Measurements from ENCODE around the gene EPHA2. TPM values are rescaled to one million over a fixed set of nuclear protein-coding genes. Genes with fewer than 3 reads are reported as not detected.
"Not testable (repeated sequence)": the region's sequence is repeated elsewhere in the genome, so short reads cannot be mapped to it uniquely, and the experiment has no call there.

EPHA2 gene
- total RNA-seq, 1 experiment from 2014 or later, result 331 TPM

DNA sequence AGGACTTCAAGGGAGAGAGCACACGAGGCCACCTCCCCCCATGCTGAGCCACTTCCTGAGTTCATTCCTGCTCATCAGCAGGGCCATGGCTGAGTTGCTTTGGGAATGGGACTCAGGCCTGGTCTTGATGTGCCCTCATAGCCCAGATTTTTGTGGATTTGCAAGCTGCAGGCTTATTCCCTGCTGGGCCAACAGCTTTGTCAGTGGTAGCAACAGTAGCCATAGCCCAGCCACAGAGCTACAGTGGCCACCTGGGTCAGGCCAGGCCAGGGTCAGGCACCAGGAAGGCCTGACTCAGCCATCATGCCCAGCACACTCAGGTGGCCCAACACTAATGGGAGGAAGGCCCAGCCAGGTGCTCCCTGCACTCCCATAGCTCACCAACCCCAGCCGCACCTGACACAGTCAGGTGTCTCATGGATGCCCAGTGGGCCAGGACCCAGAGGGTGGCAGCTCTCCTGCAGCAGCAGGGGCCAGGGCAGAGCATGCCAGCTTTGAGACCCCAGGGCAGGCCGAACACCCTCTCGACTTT is 33.5 kb downstream of the EPHA2 start:
- DNase-seq (ENCODE audit: low spot score), result no peak

DNA sequence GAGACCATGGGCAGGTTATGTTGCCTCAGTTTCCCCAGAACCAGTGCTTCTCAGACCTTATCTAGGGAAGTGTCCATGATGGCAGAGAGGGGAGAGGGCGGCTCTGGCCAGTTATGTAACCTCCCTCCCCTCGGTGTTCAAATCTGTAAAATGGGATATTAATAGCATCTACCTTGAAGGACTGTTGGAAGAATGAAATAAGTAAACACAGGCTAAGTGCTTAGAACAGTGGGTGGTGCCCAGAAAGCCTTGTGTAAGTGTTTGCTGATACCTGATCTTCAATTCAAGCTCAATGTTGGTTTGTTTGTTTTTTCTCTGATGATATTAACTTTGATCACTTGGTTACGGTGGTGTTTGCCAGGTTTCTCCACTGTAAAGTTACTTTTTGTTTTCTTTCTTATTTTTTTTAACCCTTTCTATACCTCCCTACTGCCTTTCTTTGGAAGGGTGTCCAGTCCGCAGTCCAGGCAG is 34.9 kb downstream of the EPHA2 start:
- DNase-seq (ENCODE audit: low spot score), result peak; percentile 67

DNA sequence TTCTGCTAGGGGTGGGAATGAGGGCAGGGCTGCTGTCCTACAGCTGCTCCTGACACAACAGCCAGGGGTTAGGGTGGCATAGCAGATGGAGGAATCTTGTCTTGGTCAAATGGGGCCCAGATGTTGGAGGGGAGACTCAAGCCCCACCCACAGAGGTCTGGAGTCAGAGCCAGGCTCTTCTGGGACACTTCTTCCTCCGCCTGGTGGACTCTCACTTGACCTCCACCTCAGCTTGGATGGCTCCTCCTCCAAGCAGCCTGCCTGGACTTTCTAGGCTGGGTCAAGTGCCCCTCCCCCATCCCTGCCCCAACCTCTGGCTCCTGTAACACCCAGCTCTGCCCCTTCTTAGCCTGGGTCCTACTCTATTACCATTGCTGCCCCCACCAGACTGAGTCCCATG is 35.5 kb downstream of the EPHA2 start:
- DNase-seq (ENCODE audit: low spot score), result no peak

DNA sequence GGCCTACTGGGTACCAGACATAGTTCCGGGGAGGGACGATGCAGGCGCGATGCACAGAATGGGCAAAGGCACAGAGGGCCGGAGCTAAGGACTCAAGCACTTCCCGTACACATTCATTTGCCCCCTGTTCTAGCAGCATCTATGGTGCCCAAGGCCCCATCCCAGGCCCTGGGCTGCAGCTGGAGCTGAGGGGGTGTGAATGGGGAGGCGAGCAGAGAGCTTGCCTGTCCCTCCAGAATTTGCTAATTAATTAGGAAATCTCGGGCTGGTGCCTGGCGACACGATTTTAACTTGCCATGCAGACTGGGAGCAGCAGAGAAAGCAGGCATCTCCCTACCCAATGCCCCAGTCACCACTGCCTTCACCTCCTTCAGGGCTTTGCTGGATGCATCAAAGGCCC is 35.9 kb downstream of the EPHA2 start:
- DNase-seq (ENCODE audit: low spot score), result no peak

DNA sequence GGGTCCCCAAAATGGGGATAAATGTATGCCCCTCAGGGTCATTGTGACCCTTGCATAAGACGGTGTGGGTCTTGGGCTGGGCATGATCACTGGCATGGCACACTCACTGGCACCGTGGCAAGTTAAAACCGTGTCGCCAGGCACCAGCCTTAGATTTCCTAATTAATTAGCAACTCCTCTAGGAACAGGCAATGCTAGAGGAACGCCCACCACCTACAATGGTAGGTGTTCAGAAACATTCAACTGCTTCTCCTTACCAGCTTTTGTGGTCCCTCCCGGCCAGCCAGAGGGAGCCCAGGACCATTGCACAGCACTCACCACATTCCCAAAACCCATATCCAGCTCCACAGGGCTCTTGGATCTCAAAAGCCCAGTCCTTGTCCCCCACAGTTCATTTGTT is 36.4 kb downstream of the EPHA2 start:
- DNase-seq (ENCODE audit: low spot score), result no peak

DNA sequence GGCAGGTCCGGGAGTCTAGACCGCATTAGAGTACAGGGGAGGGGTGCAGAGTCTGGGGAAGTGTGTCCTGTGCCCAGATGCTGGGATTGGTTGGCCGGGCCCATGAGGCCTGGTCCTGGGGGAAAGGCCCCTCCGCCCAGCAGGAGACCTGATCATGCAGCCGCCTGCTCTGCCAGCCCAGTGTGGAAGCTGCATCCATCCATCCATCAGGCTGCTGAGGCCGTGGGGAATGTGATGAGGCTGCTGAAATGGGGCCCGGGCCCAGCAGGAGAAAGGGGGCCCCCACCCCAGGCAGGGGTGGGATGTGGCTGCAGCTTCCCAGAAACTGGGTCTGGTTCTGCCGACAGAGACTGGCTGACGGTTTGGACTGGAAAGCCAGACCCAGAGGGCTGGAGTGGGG is 37.2 kb downstream of the EPHA2 start:
- no peak for DNase-seq (ENCODE audit: low spot score)

DNA sequence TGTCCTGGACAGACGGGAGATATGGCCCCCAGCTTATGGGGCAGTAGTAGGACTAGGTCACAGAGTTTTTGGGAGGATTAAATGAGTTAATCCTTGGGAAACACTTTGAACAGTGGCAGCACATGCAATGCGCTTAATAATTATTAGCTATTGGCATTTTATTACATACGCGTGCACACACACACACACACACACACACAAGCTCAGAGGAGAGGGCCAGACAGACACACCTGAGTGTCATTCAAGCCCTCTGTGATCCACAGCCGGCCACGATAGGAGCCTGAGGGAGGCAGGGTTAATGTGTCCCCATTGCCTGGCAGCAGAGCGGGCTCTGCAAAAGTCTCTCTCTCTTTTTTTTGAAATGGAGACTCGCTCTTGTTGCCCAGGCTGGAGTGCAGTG is 37.9 kb downstream of the EPHA2 start:
- no peak for DNase-seq (ENCODE audit: low spot score)

DNA sequence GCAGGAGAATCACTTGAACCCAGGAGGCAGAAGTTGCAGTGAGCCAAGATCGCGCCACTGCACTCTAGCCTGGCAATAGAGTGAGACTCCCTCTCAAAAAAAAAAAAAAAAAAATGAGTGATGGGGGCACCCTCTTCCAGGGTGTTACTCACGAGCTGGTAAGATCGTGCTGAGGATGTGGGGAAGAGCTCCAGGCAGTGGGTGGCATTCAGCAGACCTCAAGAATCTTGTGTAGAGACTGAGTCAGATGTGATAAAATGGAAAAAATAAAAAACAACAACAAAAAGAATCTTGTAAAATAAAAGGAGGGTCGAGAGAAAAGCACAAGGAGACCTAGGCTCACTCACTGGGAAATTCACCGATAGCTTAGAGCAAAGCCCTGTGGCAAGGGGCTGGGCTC is 38.5 kb downstream of the EPHA2 start:
- DNase-seq (ENCODE audit: low spot score), result no peak

DNA sequence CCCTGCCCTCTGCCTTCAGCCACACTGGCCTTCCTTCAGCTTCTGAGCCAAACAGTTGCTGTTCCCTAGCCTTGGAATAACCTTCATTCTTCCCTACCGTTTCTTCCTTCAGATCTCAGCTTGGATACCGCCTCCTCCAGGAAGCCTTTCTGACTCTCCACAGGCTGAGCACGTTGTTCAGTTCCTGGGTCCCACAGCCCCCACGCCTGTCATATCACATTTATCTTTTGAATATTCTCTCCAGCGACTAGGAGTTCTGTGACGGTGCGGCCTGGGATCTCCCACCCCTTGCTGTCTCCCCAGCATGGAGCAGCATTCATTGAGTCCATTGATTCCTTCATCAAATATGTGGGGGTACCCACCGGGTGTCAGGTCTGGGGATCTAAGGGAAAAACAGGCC is 39.2 kb downstream of the EPHA2 start:
- DNase-seq (ENCODE audit: low spot score), result no peak

DNA sequence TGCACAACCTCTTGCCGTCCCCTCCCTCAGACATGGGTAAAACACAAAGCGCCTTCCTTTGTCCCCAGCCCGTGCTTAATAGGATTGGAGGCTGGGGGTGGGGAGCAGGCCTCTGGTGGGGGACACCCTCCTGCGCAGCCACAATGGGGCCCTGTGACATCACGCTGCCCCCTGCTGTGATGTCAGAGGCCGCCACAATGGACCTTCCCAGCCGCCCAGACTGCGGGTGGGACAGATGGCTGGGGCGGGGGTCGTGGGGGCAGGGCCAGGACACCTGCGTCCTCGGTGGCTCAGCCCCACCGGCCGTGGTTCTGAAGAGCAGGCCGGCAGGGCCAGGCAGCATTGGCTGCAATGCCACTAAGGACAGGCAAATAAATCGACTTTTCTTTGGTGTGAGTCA is 39.9 kb downstream of the EPHA2 start:
- DNase-seq (ENCODE audit: low spot score), result no peak

DNA sequence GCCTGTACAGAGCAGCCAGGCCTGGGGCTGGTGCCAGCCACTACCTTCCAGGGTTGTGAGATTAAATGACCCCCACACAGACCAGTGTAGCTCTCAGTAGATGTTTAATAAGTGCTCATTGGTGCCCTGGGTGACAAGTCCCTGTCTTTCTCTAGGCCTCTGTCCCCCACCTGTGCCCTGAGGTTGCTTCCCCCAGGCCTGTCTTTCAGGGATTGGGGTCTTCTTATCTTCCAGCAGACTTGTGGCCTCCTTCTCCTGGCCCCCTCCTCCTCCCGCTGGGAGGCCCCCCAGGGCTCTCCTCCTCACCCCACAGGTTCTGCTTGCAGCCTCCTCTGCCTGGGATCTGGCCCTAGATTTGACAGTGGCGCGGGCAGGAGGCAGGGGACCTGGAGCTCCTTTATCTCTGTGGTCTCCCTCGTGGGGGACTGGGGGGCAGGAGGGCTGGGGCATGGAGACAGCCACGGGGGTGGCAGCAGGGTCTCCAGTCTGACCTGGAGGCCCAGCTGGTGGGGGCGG is 40.3 kb downstream of the EPHA2 start:
- no peak for DNase-seq (ENCODE audit: low spot score)

DNA sequence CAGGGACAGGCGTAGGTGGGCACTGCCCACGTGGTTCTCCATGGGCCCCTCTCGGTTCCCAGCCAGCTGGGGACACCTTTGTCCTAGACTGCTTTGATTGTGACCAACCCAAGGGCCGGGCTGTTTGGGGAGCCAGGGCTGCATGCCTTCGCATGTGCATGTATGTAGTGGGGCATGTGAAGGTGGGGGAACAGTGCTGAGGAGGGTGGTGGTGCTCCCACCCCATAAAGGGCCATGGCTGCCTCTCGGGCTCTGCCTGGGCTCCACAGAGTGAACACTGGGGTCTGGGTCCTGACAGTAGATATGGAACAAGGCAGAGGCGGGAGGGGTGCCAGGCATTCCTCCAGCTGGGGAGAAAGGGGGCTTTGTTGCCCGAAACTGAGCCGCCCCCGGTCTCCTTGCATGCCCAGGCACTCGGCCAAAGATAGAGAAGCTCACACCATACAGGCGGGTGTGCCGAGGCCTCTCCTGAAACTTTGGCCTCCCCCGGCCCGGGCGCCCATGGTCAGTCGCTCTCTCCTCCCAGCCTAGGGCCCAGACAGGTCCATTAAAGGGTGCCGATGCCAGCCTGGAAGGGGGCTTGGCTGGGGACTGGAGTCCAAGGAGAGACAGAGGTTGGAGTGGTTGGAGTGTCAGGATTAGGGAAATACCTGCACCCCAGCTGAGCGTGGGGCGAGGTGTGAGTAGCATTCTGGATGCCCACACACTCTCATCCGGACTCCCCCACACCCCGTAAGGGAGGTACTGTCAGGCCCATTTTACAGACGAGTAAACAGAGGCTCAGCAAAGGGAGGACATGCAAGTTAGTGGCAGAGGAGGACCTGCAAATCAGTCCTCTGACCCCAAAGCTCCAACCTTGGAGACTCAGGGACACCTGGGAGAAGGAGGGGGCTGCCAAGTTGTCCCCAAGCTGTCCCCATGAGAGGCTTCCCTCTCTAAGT is 41.1 kb downstream of the EPHA2 start:
- DNase-seq (ENCODE audit: low spot score), result no peak

DNA sequence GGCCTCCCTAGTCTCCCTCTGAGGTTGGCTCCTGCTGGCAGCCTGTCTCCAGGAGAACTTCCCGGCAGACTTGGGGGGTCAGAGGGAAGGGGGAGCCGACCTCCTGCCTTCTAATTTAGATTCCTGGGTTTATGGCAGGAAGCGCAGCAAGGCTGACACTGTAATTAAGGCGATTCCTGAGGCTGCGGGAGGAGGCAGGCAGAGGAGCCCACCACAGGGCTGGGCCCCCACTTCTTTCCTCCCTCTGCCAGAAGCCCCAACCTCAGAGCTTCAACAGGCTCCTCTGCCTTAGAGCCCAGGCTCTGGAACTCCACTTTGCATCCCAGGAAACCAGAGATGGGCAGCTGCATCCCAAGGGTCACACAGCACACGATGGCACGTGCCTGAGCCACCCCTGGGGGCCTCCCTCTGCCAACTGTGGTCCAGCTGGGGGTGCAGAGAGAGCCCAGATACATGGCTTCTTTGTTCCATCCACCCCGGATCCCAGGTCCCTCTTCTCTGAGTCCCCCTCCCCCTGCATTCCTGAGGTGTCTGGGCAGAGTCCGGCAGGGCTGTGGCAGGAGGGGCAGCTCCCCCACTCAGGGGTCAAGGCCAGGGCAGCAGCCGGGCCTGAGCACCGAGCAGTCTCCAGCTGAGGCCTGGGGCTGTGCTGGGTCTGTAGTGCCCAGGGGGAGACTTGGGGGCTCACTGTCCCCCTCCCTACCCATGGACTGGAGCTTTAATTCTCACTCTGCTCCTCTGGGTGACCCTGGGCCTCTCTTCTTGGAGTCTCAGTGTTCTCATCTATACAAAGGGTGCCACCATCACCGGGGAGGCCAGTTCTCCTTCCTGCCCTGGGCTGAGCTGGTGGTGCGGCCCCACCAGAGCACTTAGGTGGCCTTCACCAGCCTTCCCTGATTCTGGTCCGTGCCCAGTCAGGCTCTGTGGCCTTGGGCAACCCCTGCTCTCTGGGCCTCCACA is 43.0 kb downstream of the EPHA2 start:
- no peak for DNase-seq (ENCODE audit: low spot score)

DNA sequence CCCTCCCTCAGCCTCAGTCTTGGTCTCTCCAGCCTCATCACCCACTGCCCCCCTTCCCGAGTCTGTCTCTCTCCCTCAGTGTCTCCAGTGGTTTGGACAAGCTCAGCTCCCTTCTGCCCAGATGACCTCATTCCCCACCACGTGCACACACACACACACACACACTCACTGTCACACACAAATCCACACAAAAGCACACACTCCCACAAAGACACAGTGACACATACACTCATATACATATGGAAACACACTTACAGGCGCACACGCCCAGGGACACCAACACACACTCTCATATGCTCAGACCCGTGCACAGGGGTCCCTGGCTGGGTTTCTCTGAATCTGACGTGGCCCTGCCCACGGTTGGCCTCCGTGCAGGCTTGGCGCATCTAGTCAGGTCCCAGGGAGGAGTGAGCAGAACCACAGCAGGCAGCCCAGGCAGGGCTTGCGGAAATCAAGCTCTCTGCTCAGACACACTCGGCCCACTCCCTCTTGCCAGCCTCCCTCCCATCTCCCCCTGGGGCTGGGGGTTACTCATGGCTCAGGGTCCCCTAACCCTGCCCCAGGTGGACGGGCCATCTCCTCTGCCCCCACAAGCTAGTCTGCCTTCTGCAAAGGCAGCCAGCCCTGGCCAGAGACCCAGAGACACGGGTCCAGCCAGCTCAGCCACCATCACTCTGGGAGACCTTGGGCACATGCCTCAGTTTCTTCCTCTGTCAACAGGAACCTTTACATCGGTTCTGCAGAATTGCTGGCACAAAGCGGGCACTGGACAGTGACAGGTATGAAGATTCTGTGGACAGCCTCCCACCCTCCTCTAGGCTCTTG is 43.9 kb downstream of the EPHA2 start:
- no peak for DNase-seq (ENCODE audit: low spot score)

DNA sequence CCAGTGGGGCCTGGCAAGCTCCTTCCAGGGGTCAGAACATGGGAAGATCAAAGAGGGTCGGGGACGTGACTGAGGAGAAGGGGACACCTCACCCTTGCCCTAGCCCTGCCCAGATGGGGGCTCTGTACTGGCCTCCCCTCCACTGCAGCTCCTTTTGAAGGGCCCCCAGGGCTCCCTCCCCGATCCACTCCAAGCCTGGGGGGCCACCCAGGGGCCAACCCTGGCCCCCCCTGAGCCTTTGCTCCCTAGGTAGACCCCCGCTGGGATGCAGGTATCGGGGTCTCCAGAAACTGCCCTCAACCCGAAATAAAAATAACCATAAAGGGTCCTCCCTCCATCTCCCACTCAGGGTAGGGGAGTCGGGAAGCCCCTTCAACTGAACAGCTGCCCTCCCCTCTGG is 45.0 kb downstream of the EPHA2 start:
- DNase-seq (ENCODE audit: low spot score), result no peak

DNA sequence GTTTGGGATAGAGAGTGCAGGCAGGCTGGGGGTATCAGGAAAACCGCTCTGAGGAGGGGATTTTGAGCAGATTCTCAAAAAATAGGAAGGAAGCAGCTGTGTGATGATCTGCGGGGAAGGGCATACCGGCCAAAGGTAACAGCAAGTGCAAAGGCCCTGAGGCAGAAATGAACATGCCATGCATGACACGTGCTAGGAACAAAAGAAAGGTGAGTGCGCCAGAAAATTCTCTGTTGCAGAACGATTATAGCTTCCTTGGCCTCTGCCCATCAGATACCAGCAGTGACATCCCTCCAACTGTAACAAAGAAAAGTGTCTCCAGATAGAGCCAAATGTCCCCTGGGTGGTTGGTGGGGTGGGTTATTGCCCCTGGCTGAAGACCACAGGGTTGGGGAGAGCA is 45.4 kb downstream of the EPHA2 start:
- DNase-seq (ENCODE audit: low spot score), result no peak

DNA sequence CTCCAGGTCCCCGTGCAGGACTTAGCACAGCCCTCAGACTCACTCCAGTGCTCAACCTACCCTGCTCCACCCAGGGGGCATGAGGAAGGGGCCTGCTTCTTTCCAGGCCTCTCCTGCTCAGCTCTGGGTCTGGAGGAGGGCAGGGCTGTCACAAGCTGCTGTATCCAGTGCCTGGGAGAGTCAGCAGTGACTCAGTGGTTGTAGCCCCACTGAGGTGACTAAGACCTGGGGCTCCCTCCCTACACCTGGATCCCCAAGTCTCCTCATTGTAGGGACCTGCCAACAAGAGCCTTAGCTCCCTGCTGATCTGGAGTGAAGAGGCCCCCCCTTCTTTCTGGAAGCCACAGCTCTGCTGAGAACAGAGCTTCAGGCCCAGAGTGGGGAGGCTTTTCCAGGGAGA is 46.3 kb downstream of the EPHA2 start:
- no peak for DNase-seq (ENCODE audit: low spot score)

DNA sequence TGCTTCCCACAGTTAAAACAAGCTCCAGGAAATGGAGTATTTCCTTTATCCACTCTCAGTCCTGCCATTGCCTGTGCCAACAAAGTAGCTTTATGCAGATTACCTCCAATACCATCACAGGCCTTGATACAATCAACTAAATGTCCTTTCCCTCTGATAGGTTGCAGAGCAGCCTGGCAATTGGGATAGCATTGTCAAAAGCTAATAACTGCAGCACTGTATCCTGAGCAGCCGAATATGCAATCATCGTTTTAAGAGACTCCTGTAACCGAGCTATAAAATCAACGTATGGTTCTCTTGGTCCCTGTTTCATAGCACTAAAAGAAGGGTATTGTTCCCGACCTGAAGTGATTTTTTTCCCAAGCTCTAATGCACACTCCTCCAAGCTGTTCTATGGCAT is 48.8 kb downstream of the EPHA2 start:
- DNase-seq (ENCODE audit: low spot score), result not testable (repeated sequence)

DNA sequence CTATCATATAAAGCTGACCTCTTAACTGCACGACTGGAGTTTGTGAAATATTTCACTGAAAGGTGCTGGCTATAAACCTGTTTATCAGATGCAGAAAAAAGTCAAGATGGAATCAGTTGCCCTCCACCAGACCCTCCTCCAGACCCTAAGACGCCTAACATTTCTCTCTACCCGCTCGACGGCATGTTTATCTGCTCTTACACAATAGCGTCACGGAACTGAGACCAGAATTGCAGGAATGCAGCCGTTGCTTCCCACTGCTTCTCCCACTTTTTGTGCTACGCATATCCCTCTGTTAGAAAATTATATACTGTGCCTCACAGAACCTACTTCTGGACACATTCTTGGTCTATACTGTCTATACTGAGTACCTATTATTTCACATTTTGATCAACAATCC is 54.2 kb downstream of the EPHA2 start:
- DNase-seq (ENCODE audit: low spot score), result no peak

DNA sequence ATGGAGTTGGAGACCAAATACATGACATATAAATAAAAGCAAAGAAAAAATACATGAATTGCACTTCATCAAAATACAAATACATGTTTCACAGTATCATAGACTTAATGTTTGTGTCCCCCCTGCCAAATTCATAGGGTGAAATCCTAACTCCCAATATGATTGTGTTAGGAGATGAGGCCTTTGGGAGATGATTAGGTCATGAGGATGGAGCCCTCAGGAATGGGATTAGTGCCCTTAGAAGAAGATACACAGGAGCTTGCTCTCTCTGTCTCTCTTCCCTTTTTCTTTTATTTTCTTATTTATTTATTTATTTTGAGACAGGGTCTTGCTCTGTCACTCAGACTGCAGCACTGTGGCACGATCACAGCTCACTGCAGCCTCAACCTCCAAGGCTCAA is 56.5 kb downstream of the EPHA2 start:
- no peak for DNase-seq (ENCODE audit: low spot score)

DNA sequence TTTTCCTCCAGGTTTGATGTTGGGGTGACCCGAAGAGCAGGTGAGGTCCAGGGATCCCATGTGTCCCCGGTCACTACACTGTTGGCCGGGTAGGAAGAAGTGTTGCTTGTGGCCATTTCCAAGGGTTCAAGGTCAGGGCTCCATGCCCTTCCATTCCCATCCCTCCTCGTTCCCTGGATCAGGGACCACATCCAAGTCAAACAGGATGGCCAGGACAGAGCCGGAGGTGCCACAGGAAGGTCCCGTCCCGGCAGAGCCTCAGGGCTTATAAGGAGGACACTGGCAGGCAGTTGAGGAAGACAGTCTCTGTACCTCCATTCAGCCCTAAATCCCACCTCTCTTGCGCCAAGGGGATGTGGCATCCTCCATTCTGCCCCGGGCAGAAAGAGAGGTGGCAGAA is 60.4 kb downstream of the EPHA2 start:
- no peak for DNase-seq (ENCODE audit: low spot score)
